Islet precursor cell (in vitro differentiated cells): ENCODE results near the gene PARD3B.
"Not testable (repeated sequence)": the region's sequence is repeated elsewhere in the genome, so short reads cannot be mapped to it uniquely, and the experiment has no call there.

Experiments used
- DNase-seq: peaks from one replicate; pipeline ENCODE4 v3.0.0-alpha.2; 2018

Gene PARD3B

DNA sequence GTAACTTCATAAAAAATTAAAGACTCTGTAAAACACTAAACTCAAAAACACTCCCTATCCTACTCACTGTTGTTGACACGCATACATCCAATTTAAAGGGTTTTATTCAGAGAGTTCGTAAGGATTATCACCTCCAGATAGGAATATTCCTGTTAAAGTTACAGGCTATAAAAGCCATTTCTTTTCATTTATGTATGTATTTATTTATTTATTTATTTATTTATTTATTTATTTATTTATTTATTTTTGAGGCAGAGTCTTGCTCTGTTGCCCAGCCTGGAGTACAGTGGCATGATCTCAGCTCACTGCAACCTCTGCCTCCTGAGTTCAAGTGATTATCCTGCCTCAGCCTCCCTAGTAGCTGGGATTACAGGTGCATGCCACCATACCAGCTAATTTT is 948.3 kb downstream of the PARD3B start:
- DNase-seq: not testable (repeated sequence)

DNA sequence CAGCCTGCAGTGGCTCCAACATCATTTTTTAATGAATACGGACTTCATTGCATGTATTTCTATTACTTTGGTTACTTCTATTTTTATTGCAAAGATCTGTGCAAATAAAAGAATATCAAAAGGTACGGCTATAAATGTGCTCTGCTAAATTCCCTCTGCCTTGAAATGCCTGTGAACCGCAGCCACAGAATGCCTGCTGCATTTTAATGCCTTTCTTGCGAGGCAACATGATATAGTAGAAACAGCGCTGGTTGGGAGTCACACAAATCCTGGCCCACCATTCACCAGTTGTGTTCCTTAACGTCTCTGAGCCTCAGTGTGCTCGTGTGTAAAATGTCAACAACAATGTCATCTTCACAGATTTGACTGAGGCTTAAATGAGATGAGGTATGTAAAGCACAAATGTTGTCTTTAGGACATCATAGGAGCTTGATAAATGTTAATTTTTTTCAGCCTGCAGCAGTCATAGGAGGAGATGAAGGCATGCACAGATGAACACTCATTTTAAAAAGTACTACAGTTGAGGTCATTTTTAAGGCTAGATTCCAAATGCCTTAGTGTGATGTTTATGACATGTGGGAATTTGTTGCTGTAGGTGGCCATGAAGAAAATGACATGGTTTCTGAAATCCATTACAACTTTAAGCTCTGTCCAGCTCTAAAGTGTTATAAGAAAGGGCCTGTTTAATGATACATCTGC is 949.4 kb downstream of the PARD3B start:
- no peak for DNase-seq

DNA sequence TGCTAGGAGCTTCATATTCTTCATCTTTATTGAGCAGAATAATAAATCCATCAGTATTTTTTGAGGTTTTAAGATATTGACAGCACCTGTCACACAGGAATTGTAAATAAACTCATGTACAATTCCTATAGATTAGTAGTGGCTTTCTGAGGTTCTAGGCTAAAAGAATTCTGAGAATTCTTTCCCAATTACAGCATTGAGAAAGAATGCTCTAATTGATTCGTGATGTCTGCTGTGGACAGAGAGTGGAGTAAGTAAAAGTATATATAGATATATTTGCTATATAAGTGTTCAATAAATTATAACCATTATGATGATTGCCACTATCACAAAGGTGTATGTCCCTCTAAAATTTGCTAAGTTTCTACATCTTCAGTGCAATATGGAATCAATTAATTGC is 950.5 kb downstream of the PARD3B start:
- no peak for DNase-seq

DNA sequence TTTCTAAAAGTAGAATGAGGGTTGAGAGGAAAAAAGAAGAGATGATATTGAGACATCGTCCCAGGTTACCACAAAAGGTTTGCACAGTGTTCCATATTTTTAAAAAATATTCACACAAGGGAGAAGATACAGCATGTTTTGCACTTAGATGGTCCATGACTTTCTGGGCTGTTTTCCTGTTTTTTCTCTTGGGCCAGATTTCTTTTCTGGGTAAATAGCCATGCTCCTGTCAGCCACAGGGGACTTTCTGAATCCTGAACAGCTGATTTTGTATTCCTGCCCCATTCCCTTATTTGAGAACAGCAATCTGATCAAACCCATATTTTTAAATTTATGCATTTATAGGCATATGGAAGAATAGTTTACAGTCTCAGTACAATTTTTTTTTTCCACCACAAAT is 951.1 kb downstream of the PARD3B start:
- DNase-seq: no peak

DNA sequence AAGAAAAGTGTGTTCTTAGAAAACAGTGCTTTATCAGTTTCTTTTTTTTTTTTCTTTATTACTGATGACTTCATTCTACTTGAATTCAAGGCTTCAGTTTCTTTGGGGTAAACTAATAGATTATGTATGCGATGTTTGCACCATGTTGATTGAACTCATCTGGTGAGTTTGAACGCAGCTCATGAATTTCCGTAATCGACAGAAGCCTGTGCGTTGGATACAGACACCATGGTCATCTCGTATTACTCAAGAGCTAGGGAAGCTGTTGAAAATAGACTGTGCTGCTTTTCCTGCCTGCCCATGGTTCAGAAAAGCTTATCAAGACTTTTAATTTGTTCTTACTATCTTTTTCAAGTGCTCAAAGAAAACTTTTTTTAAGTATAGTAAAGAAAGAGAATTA is 951.5 kb downstream of the PARD3B start:
- no peak for DNase-seq

DNA sequence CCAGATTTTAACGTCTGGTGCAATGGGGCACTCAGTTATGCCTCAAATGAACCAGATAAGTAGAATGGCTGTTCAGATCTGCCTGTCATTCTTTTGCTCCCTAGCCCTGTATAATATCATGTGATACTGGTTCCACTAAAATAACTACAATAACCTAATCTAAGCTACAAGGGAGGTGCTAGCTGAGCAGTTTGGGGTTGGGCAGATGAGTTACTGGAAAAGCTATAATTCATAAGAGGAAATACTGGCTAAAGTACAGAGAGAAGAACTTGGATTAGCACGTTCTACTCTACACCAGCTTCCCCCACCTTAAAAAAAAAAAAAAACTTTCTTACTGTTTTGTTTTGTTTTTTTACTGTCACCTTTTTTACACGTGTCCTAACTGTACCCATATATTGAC is 953.7 kb downstream of the PARD3B start:
- DNase-seq: no peak

DNA sequence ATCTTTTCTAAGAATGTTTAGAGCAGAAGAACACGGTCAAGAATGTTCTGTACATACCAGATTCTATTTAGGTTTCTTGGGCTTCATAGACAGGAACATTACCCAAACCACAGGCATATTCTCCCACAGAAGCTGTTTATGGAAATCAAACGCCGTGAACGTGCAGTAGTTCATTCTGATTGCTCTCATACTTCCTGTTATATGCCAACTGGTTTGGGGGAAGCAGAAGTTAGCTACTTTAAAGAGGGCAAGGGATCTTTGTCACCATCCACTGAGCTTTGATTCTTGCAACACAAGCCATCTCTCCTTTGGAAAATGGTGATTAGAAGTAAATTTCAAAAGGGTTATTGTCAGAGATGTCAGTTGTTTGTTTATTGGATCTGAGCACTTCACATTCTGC is 954.8 kb downstream of the PARD3B start:
- DNase-seq: no peak

DNA sequence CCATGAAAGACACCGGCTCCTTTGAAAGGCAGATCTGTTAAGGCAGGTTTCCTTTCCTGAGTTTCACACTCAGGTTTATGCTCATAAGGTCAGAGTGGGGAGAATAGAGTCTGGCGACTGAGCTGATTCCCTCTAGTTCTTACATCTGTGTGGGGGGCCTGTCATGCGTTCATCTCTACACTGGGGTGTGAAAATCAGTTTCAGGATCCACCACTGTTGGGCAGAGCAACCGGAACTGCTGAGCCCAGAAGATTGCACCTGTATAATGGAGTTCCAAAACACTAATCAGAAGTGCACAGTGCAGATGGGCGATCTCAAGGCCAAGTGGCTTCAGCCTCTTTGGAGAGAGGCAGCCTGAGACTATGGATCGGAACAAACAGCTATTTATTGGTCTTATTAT is 955.7 kb downstream of the PARD3B start:
- no peak for DNase-seq

DNA sequence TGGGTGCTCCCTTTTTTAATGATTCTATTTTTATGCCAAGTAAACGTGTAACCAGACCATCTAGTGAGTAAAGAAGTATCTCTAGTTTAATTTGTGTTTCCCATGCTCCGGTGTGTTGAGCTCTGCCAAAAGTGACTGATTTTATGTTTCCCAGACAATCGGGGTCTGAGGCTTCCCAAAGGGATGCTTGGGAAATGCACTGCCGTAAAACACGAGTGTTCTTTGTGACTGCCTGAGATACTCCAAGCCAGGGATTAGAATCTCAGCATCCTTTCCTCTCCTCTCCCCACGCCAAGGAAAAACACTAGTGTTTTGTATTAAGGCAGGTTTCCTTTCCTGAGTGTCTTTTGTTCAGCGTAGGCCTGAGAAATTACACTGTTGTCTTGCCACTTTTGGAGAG is 956.6 kb downstream of the PARD3B start:
- no peak for DNase-seq

DNA sequence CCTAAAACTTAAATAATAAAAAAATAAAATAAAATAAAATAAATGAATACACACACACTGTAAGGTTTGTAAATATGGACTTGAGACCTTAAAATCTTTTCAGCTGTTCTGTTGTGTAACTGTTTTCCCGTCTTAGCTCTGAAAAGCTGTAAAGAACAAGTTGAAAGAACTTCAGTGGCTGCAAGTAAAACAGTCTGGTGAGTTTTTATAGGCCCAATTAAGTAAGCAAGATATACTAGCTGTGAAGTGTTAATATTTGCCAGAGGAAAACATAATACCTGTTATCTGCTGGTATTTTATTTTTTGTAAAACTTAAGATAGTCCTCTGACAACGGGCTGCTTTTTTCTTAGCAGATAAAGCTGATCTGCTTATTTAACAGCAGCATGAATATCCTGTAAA is 960.1 kb downstream of the PARD3B start:
- DNase-seq: no peak

DNA sequence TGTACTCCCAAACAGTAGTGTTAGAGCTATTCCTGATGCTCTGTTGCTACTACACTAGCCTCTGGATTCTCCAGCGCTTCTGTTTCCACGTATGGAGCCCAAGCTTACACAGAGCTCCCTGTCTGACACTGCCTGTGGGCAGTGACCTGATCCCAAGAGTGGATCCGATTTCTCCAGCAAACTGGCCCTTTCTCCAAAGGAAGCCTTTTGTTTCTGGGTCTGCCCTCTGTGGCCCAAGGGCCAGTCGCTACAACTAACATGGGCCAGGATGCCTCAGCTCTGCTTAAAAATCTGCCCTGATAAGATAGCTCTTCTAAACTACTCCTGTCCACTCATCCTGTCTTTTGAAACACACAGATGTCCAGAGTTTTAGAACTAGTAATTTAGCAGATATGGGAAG is 964.4 kb downstream of the PARD3B start:
- DNase-seq: peak; percentile 59

DNA sequence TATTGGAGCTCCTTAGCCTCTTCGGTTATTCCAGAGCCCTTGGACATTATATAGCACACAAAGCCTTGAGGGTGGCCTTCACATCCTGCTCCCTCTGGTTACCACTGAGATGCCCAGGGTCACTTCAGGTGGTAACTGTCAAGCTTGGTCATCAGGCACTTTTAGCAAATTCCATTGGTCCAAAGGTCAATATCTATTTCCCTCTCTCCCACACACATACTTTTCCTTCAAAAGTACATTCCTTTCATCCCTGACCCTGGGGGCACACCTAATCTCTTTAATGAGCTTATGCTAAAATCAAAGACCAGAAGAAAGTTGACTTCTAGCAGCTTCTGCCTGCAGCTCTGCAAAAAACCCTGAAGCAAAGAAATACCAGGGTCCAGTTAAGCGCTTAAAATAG is 965.1 kb downstream of the PARD3B start:
- peak; percentile 71 for DNase-seq

DNA sequence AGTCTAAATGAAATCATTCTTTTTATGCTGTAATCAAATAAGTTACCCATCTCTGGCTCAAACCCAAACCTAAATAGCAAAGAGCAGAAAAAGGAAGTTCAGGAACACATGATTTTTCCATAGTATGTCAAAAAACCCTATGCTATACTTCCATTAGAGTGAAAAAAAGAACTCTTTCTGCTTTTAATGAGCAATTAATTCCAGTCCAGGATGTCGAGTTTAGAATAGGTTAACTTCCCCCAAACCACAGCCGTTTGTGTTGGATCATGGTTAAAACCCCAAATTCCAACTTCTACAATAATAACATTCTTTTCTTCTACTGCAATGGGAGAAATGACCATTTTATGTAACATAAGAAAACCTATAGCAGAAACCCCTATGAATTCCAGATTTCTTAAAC is 965.9 kb downstream of the PARD3B start:
- no peak for DNase-seq

DNA sequence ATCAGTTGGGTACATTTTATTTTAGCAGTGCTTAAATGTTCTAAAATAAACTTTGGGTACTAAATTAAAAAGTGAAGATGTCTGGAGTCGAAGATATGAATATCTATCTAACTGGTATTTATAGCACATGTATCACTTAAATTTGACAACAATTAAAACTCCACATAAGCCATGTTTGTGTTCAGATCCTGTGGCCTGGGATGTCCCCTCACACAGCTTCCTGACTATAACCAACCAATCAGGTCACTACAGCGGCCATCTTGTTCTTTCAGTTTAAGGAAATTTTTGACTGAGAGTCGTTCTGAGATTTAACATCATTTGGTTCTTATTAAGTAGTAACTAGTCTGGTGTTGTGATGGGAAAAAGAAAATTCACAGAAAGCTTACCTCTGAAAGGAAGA is 966.4 kb downstream of the PARD3B start:
- no peak for DNase-seq

DNA sequence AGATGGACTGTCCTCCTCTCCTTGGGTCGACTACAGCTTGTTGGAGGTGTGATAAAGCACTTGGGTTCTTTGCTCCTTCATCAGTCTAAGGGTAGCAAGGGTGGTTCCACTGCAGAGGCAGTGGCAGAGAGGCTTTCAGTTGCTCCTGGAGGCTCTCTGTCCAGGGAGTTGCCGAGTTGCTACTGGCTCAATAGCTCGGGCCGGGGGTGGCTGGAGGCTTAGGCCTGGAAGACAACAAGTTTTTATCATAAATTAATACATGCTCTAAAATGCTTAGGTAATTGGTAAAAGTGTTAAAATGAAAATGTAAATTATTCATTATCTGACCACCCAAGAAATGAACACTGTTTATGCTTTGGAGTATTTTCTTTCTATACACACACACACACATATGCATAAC is 975.0 kb downstream of the PARD3B start:
- DNase-seq: no peak

DNA sequence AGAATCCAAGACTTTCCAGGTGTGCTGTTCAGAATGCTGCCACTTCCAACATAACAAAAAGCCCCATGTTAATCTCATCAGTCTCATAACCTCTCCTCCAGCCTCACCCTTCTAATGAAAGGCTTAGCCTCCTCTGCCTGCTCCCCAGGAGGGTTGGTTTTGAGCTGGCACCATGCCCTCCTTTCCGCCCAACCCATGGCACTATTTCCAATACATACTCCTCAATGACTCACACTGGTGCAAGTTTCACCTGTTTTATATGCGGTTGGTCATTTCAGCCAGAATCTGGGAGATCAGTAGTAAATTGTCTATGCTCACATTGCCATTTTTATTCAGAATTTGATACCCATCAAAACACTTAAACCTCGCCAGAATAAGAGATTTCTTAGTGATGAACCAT is 979.4 kb downstream of the PARD3B start:
- DNase-seq: no peak

DNA sequence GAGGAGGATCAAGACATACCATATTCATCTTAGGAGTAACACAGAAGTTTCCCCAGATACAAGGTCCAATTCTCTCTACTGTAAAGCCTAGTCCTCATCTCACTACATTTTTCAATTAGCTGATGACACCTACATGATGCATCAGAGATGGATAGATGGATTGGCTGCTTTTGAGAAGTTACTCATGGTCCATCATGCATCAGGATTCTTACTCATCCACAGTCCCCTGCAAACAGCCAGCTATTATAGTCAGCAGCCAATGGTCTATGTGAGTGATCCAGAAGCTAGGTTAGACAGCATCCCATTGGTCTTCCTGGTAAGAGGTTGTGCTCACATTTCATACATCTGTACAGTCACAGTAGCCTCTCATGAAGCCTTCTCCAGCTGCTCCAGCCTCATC is 982.5 kb downstream of the PARD3B start:
- no peak for DNase-seq

DNA sequence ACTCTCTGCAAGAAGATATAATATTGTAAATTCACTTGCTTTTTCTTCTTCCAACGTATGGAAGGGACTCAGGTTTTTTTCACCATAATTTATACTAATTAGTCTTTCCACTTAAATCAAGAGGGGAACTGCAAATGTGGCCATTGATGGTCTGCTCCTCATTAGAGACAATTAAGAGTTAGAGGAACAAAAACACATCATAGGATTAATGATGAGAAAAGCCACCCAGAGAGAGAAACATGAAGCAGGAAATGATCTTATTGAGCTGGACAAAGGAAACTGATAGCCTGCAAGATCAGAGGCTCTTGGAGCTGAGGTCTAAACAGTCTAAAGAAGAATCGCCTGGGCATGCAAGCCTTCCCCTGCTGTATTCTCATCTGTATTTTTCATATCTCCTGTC is 985.8 kb downstream of the PARD3B start:
- DNase-seq: no peak

DNA sequence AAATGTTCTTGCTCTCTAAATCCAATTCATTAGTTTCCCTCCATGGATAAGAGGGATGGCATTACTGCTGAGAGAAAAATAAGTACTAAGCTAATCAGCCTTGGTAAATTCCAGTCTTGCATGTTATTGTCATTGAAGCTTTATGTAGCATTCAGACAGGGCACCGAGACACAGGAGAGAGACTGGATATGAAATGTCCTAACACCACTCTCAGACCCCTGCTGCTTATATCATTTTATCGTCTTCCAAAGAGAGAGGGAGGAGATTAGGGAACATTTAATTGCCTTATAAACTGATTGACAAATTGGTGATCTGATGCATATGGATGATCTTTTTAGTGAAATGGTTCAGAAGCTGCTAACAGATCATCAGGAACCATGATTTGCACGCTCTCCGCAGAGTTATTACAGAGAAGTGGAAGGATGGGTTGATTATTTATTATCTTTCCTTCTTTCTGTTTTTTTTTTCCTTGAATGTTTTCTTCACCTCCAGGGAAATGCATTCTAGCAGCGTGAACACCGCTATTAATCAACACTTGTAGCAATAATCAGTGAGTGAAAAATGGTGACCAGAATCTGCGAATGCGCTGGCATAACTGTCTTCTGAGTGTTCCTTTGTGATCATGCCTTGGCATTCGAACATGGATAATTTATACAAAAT is 986.3 kb downstream of the PARD3B start:
- DNase-seq: no peak

DNA sequence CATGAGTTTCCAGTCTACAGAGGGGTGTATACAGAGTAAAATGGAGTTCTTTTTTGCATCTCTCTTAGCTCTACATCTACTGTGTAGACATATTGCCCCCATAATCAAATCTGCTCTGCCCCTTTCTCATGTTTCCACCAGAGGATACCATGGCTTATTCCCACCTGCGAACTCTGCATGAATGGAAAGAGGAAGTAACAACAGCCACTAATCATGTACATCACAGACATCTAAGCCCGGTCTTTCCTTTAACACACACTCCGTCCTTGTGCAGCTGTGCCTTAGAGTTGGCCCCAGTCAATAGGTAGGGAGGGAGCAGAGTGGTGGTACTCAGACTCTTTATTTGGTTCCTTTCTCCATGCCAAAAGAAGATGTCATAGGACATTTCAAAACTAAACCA is 989.7 kb downstream of the PARD3B start:
- no peak for DNase-seq

DNA sequence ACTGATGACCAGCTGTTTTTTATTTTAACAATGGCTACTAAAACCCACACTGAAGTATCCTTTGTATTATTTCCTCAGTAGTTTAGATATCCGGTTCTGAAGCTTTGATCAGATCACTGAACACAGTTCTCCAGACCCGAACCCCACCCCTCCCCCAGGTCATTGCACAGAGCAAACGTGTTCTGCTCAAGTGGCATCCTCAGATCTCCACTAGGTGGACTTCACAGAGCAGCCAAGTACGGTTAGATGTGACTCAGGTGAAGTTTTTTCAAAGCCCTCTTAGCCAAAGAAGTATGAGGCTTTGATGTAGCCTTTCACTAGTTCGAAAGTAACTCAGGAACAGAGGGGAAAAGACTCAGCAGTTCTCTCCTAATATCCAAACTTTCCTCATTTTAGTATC is 994.3 kb downstream of the PARD3B start:
- DNase-seq: no peak

DNA sequence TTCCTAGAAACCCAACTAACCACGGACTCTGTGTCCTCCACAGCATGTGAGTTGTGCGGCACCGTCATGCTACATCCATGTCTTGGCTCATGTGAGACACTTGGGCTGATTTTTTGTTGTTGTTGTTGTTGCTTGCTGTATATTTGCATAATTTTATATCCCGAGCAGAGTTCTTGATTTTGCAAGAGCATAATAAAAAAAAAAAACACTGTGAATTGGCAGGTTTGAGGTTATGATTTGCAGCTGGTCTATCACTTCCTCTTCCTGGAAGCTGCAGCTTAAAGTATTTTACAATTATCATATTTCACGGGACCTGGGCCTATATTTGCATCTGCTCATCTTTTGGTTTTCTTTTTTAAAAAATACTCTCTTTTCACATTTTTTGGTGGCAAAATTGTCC is 994.8 kb downstream of the PARD3B start:
- DNase-seq: no peak

DNA sequence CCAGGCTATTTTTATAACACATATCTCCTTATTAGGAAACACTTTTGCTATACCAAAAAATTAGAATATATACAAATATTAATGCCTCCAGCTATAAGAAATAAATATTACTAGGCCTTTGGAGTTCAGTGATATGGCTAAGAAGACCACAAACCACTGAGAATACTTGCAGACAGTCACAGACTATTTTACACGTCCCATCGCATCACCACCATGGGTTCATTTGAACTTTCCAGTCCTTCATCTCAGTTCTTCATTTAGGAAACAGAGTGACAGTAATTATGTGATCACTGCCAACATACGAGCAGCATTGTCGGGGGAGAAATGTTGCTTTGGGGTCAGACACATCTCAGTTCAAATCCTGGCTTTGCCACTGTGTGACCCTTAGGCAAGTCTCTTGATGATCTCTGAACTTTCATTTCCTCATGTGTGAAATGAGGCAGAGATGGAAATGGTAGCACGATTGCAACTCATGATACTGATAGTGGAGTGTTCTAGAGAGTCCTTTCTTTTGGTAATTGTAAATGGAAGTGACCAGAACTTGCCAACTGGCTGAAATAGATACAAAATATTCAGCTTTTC is 998.1 kb downstream of the PARD3B start:
- no peak for DNase-seq

DNA sequence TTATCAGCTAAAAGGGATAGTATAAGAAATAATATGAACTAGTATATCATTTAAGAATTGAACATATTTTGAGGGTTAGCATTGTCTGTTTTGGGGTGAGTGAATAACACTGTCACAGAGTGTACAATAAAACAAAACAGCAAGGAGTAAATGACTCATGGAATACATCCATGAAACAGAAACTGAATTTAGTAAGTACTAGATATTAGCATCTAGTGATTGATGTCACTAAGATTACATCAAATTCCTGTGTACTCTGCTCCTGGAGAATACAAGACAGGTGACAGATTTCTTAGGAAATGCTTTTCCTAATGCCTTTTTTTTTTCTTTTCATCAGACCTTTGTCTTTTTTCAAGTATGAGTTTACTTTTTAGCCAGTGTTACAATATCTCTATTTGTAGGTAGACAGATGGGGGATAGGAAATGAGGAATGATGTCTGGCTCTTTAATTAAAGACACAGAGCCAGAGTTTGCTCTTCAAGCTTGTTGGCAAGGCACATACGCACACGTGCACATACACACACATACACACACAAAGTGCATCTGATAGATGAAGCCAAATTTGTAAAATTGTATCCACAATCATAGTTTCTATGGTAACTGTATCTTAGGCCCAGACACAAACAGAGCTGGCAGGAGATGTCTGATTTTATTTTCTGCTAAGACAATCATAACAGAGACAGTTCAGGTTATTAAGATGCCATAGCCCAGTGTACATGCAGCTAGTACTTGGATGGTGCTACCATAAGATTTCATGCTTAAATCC is 998.8 kb downstream of the PARD3B start:
- no peak for DNase-seq
